DOHH2 (cell line): ENCODE data around the gene CLIC1.

ENCODE experiments used
- H3F3A ChIP-seq: fragments of 200-600 bp; sonication (generic), shearing (Covaris generic); 2 replicates; pipeline ENCODE4 v1.6.0; 2016; ENCODE audit warnings: antibody characterized with exemption, mild to moderate bottlenecking; ENCODE audit not compliant: control insufficient read depth, insufficient read depth
- H3K27ac ChIP-seq: fragments of 200-600 bp; sonication (generic); 2 replicates; pipeline ENCODE4 v1.5.1; 2014; ENCODE audit warnings: low read depth, mild to moderate bottlenecking, low read length, moderate library complexity
- H3K27me3 ChIP-seq: fragments of 200-600 bp; sonication (generic); 2 replicates; pipeline ENCODE4 v1.6.1; 2014; ENCODE audit warnings: mild to moderate bottlenecking, low read length, mixed read lengths; ENCODE audit not compliant: control insufficient read depth
- H3K36me3 ChIP-seq: fragments of 200-600 bp; sonication (generic); 2 replicates; pipeline ENCODE4 v1.6.1; 2014; ENCODE audit warnings: mild to moderate bottlenecking, low read length, moderate library complexity, mixed read lengths; ENCODE audit not compliant: control insufficient read depth
- H3K4me1 ChIP-seq: fragments of 200-600 bp; sonication (generic); 2 replicates; pipeline ENCODE4 v1.6.1; 2014; ENCODE audit warnings: mild to moderate bottlenecking, low read length, mixed read lengths; ENCODE audit not compliant: control insufficient read depth
- H3K4me2 ChIP-seq: fragments of 200-600 bp; sonication (generic); 2 replicates; pipeline ENCODE4 v1.6.0; 2014; ENCODE audit warnings: mild to moderate bottlenecking, low read length, moderate library complexity
- H3K4me3 ChIP-seq: fragments of 200-600 bp; sonication (generic); 2 replicates; pipeline ENCODE4 v1.5.1; 2014; ENCODE audit warnings: mild to moderate bottlenecking, low read length, mixed read lengths
- H3K79me2 ChIP-seq: fragments of 200-600 bp; sonication (generic); 2 replicates; pipeline ENCODE4 v1.6.1; 2014; ENCODE audit warnings: mild to moderate bottlenecking, low read length, mixed read lengths; ENCODE audit not compliant: control insufficient read depth
- H3K9me2 ChIP-seq: fragments of 200-600 bp; sonication (generic); replicated peaks from 2 replicates; pipeline ENCODE4 v1.6.1; 2014; ENCODE audit warnings: mild to moderate bottlenecking, low read length, mixed read lengths; ENCODE audit not compliant: control insufficient read depth
- H3K9me3 ChIP-seq: fragments of 200-600 bp; sonication (generic); 2 replicates; pipeline ENCODE4 v1.6.1; 2014; ENCODE audit warnings: antibody characterized with exemption, low read length, mixed read lengths; ENCODE audit not compliant: control insufficient read depth, insufficient read depth
- H4K20me1 ChIP-seq: fragments of 200-600 bp; sonication (generic); 2 replicates; pipeline ENCODE4 v1.6.0; 2014; ENCODE audit warnings: low read depth, mild to moderate bottlenecking, antibody characterized with exemption, low read length, moderate library complexity; ENCODE audit not compliant: control insufficient read depth, insufficient read depth
- CTCF ChIP-seq: fragments of 200-600 bp; sonication (generic); IDR thresholded peaks from one replicate; pipeline ENCODE4 v1.5.1; 2014; ENCODE audit warnings: antibody characterized with exemption, mild to moderate bottlenecking, low read depth, low read length; ENCODE audit not compliant: poor library complexity, severe bottlenecking
- EZH2phosphoT487 ChIP-seq: fragments of 200-600 bp; sonication (generic); IDR thresholded peaks from 2 replicates; pipeline ENCODE4 v1.6.1; 2017; ENCODE audit warnings: borderline replicate concordance, mild to moderate bottlenecking, antibody characterized with exemption, low read length, moderate library complexity, mixed read lengths

Gene CLIC1

DNA sequence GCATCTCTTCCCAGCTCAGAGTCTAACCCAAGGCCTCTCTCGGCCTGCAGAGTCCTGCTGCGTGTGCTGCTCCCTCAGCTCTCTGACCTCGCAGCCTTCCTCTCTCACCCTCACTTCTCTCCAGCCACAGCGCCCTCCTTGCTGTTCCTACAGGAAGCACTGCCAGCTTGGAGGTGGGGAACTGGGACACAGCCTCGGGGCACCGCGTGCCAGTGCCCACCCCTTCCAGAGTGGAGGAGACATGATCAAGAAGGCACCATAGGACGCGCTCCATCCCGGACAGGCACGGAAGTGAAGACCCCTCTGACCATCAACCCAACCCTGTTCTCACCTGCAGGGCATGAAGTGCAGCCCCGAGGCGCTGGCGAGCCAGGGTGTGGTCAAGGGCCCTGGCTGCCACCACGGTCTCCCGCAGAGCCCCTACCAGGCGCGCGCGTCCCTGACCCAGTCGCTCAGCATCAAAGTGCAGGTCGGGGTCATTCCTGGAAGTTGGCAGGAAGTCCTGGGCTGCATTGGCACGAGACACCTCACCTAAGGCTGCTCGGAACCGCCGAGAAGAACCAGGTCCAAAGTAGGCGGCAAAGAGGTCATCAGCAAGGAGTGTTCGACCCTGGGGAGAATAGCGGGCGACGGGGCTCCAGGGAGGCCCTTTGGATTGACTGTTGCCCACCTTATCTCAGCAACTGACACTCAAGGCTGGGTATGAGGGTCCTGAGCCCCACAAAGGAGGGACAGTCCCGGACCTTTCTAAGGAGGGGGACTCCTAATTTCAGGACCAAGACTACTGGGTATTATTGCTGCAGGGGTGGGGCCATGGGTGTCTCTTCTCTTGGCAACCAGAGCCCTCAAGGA lies 39.5 kb upstream of the CLIC1 start:
- H3K79me2 ChIP-seq = no peaks in the 10 kb centered on the region
- no peak overlapping the region for H3K4me2 ChIP-seq

DNA sequence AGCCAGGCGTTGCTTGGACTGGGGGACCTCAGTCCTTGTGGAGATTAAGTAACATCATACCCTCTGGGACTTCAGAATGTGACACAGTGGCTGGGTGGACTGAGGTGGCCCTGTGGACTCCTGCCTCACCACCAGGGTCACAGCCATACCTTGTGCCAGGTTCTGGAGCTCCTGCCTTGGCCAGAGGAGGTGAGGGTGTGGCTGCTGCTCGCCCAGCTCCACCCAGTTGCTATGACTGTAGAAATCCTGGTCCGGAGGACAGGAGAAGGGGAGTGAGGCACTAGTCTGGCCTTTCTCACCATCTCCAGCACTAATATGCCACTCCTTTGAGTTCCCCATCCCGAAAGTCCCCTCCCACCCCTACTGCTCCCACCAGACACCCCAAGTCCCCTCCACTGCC lies 38.9 kb upstream of the CLIC1 start:
- no peaks in the 10 kb centered on the region for H4K20me1 ChIP-seq
- no peak overlapping the region for H3K4me2 ChIP-seq
- H3F3A ChIP-seq = no peaks in the 10 kb centered on the region
- no peaks in the 10 kb centered on the region for H3K9me2 ChIP-seq
- TF ChIP-seq EZH2phosphoT487 (no peak), CTCF (no peak)
- no peaks in the 10 kb centered on the region for H3K79me2 ChIP-seq
- H3K36me3 ChIP-seq = peaks cover 25% of the 10 kb centered on the region
- no peaks in the 10 kb centered on the region for H3K27me3 ChIP-seq
- no peaks in the 10 kb centered on the region for H3K9me3 ChIP-seq
- H3K4me3 ChIP-seq = no peak overlapping the region
- H3K27ac ChIP-seq = no peak overlapping the region
- peaks cover 17% of the 10 kb centered on the region for H3K4me1 ChIP-seq

More for the DNA sequence above, 39.5 kb upstream of the CLIC1 start:
- no peaks in the 10 kb centered on the region for H3K9me3 ChIP-seq
- no peak overlapping the region for H3K27ac ChIP-seq
- H3K36me3 ChIP-seq = peaks cover 31% of the 10 kb centered on the region
- no peaks in the 10 kb centered on the region for H4K20me1 ChIP-seq
- H3K9me2 ChIP-seq = no peaks in the 10 kb centered on the region
- no peaks in the 10 kb centered on the region for H3K27me3 ChIP-seq
- H3F3A ChIP-seq = no peaks in the 10 kb centered on the region
- H3K4me1 ChIP-seq = peaks cover 17% of the 10 kb centered on the region
- TF ChIP-seq CTCF = no peak
- TF ChIP-seq EZH2phosphoT487 = no peak
- no peak overlapping the region for H3K4me3 ChIP-seq

DNA sequence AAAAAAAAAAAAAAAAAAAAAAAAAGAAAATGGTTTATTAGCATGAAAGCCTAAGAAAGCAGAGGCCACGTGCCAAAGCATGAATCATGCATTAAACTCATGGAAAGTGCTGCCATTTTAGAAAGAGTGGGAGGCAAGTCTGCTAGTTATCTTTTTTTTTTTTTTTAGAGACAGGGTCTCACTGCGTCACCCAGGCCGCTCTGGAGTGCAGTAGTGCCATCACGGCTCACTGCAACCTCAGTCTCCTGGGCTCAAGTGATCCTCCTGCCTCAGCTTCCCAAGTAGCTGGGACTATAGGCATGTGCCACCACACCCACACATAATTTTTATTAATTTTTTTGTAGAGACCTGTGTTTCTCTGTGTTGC lies 35.6 kb upstream of the CLIC1 start:
- no peak overlapping the region for H3K4me2 ChIP-seq
- H3K9me3 ChIP-seq = no peaks in the 10 kb centered on the region
- H3K79me2 ChIP-seq = no peaks in the 10 kb centered on the region
- no peak overlapping the region for H3K27ac ChIP-seq
- no peak overlapping the region for H3K4me3 ChIP-seq
- TF ChIP-seq EZH2phosphoT487 = no peak
- TF ChIP-seq CTCF = no peak
- H3K36me3 ChIP-seq = no peaks in the 10 kb centered on the region
- H3K4me1 ChIP-seq = peaks cover 11% of the 10 kb centered on the region
- H3K27me3 ChIP-seq = no peaks in the 10 kb centered on the region
- no peaks in the 10 kb centered on the region for H4K20me1 ChIP-seq
- H3F3A ChIP-seq = no peaks in the 10 kb centered on the region
- no peaks in the 10 kb centered on the region for H3K9me2 ChIP-seq
